Gastrocnemius medialis (tissue), 4 donors: ENCODE results near the gene EXOC2. TPM values are rescaled to one million over a fixed set of nuclear protein-coding genes. Genes with fewer than 3 reads are reported as not detected.

ENCODE experiments used
- ATAC-seq, 2 donors: fragments of 150-250 bp; one replicate each; pipeline ENCODE4 v1.9.1; 2016
- DNase-seq, 2 donors: peaks; one replicate each; pipeline ENCODE4 v3.0.0-alpha.2; 2019
- H3K27ac ChIP-seq, 4 donors: fragments of 200-600 bp; sonication (generic); 1 replicate in 1 of 4; 2 replicates in 3 of 4; pipeline ENCODE4 v1.5.1; 2016 to 2018; ENCODE audit warnings: mild to moderate bottlenecking in 2 of 4, moderate library complexity in 1 of 4
- H3K27me3 ChIP-seq, 3 donors: fragments of 200-600 bp; sonication (generic) in 2 of 3; 1 replicate in 1 of 3; 2 replicates in 2 of 3; pipeline versions ENCODE4 v1.5.1 to v1.6.0; 2016 to 2019; ENCODE audit warnings: mild to moderate bottlenecking in 1 of 3, moderate library complexity in 1 of 3
- H3K36me3 ChIP-seq, 2 donors: fragments of 200-600 bp; sonication (generic) in 1 of 2; one replicate each; pipeline ENCODE4 v1.5.1; 2017 to 2018
- H3K4me1 ChIP-seq, 2 donors: fragments of 200-600 bp; sonication (generic) in 1 of 2; one replicate each; pipeline ENCODE4 v1.5.1; 2016 to 2017; ENCODE audit warnings: mild to moderate bottlenecking in 2 of 2
- H3K4me3 ChIP-seq, 4 donors: fragments of 200-600 bp; sonication (generic) in 3 of 4; 1 replicate in 1 of 4; 2 replicates in 3 of 4; pipeline ENCODE4 v1.5.1; 2016 to 2019; ENCODE audit warnings: mild to moderate bottlenecking in 2 of 4
- H3K9me3 ChIP-seq, 3 donors: fragments of 200-600 bp; sonication (generic) in 2 of 3; 1 replicate in 1 of 3; 2 replicates in 2 of 3; pipeline ENCODE4 v1.5.1; 2016 to 2019
- CTCF ChIP-seq, 5 experiments: fragments of 450-650 bp in 3 of 5; fragments of 200-600 bp in 2 of 5; sonication (generic) in 2 of 5; IDR thresholded peaks in 4 of 5; conservative IDR thresholded peaks in 1 of 5; 1 replicate in 4 of 5; 2 replicates in 1 of 5; pipeline ENCODE4 v1.5.1; 2016 to 2019; ENCODE audit warnings: antibody characterized with exemption in 5 of 5, mild to moderate bottlenecking in 3 of 5, moderate library complexity in 3 of 5
- POLR2A ChIP-seq, 2 donors: fragments of 450-650 bp; IDR thresholded peaks; one replicate each; pipeline ENCODE4 v1.6.1; 2017; ENCODE audit warnings: antibody characterized with exemption in 2 of 2, mild to moderate bottlenecking in 2 of 2, moderate library complexity in 2 of 2
- in situ Hi-C, 4 donors: fragments of 200-750 bp; cut with MboI; loops; one replicate each; pipeline versions ENCODE4 v1.15.0 to v1.8.0; 2017; ENCODE audit warnings: low sequenced_read_pairs in 4 of 4
- intact Hi-C: fragments of 100-400 bp; cut with DNase I; formaldehyde crosslinking; loops from one replicate; pipeline ENCODE4 v1.15.1; 2023; ENCODE audit warnings: low total_unique reads
- total RNA-seq, 4 donors: library from RNA; depleted of rRNA; stranded (reverse); fragments of >200 nt; gene quantifications; one replicate each; pipeline versions ENCODE4 v1.1.0 to v1.2.3, GENCODE V29; 2016

The EXOC2 gene
- total RNA-seq, 4 donors from 2014 or later: 12.6 to 16.4 (median 15.0) TPM

DNA sequence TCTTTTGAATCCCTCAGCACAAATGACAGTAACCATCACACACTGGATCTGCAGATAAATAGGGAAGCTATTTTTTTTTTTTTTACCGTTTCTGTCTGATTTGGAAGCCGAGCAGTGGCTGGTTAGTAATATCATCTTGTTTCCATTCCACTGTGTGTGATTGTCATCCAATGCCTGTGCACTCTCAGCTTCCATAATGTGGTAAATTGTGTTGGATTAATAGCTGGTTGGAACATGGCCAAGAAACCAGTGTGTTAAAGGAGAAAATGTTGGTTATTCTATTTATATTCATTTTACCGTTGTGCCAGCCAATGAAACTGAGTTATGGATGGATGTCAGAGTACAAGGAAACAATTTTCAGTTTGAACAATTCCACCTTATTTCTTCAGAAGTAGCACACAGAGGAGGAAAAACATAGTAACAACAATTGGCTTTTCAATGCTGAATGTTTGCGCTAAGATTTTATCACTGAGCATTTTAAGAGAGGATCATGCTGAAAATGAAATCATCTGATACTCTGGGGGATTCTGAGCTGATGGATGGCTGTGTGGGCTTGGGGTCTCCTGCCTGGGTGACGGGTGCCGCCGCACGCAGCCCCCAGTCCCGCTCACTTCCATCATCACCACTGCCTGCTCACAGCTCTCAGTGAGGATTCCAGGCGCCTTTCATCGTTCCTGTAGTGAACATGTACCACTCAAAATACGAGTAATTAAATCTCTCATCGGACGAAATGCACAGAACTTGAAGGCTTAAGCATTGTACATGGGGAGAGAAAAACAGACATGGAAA, 40.7 kb upstream of the EXOC2 start:
- H3K4me1 ChIP-seq: no peaks in the 10 kb centered on the region
- no peak overlapping the region for H3K4me3 ChIP-seq
- ATAC-seq (no peak), DNase-seq (no peak)
- TF ChIP-seq CTCF (IDR thresholded peaks at IDR 0.05 in 4 of 5, conservative IDR thresholded peaks at IDR 0.05 in 1 of 5): no peak
- no peak for TF ChIP-seq POLR2A (IDR thresholded peaks at IDR 0.05)
- intact Hi-C loops (no loop called here), in situ Hi-C loops (no loop called here)
- no peak overlapping the region for H3K27ac ChIP-seq
- H3K27me3 ChIP-seq: peaks cover 0 to 2% (median under 1%) of the 10 kb centered on the region in 3 donors
- H3K9me3 ChIP-seq: no peaks in the 10 kb centered on the region
- no peaks in the 10 kb centered on the region for H3K36me3 ChIP-seq

GRCh38 chr6:731924-732323, 39.0 kb upstream of the EXOC2 start:
- TF ChIP-seq CTCF (IDR thresholded peaks at IDR 0.05 in 4 of 5, conservative IDR thresholded peaks at IDR 0.05 in 1 of 5): no peak
- TF ChIP-seq POLR2A (IDR thresholded peaks at IDR 0.05): no peak
- H3K4me3 ChIP-seq: no peak overlapping the region
- intact Hi-C loops (no loop called here), in situ Hi-C loops (no loop called here)
- no peaks in the 10 kb centered on the region for H3K4me1 ChIP-seq
- no peaks in the 10 kb centered on the region for H3K9me3 ChIP-seq
- ATAC-seq: no peak
- H3K27me3 ChIP-seq: peaks cover 0 to 9% (median 2%) of the 10 kb centered on the region in 3 donors
- no peak overlapping the region for H3K27ac ChIP-seq
- no peak for DNase-seq
- H3K36me3 ChIP-seq: no peaks in the 10 kb centered on the region

- ATAC-seq: no peak
- Histone ChIP-seq H3K4me1 (no peaks in the 10 kb centered on the region), H3K27me3 (peaks cover 0 to 9% (median 2%) of the 10 kb centered on the region in 3 donors), H3K9me3 (no peaks in the 10 kb centered on the region), H3K36me3 (no peaks in the 10 kb centered on the region), H3K27ac (no peak overlapping the region), H3K4me3 (no peak overlapping the region)
- intact Hi-C loops: loop anchor here (10.0 kb wide), 1 partner anchor 135 kb away; no protein-coding TSS in a partner anchor
- in situ Hi-C loops: no loop called here
- DNase-seq: no peak
- TF ChIP-seq POLR2A (IDR thresholded peaks at IDR 0.05) (no peak), CTCF (IDR thresholded peaks at IDR 0.05 in 4 of 5, conservative IDR thresholded peaks at IDR 0.05 in 1 of 5) (no peak)
Observed at GRCh38 chr6:729606-730320, 36.8 kb upstream of the EXOC2 start.

DNA sequence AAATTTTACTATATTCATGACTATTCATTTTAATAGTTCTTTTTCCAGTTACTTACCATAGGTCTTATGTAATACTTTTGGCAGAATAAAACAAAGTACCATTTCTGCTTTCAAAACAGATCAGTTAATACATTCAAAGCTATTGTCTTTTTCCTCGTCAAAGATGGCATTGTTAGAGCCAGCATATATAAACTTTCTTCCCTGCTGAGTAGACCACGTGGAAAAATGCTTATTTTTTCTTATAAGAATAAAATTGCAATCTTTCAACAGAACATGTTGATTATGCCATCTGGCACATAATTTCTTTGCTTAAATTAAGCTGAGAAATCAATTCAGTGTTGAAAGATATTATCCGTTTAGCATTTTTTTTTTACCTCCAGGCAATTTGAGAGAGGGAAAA, 34.9 kb upstream of the EXOC2 start:
- no peak overlapping the region for H3K4me3 ChIP-seq
- no peaks in the 10 kb centered on the region for H3K36me3 ChIP-seq
- intact Hi-C loops (loop anchor here (10.0 kb wide), 1 partner anchor 133 kb away; no protein-coding TSS in a partner anchor), in situ Hi-C loops (no loop called here)
- H3K27ac ChIP-seq: no peak overlapping the region
- ATAC-seq: no peak
- H3K4me1 ChIP-seq: no peaks in the 10 kb centered on the region
- DNase-seq: no peak
- H3K27me3 ChIP-seq: peaks cover 0 to 9% (median 2%) of the 10 kb centered on the region in 3 donors
- no peaks in the 10 kb centered on the region for H3K9me3 ChIP-seq
- TF ChIP-seq POLR2A (IDR thresholded peaks at IDR 0.05) (no peak), CTCF (IDR thresholded peaks at IDR 0.05 in 4 of 5, conservative IDR thresholded peaks at IDR 0.05 in 1 of 5) (no peak)
